DMS153 treated with DMSO at 0.1 percent for 48 hours (cell line): ENCODE measurements around the gene TTYH3.
"Not testable (repeated sequence)": the region's sequence is repeated elsewhere in the genome, so short reads cannot be mapped to it uniquely, and the experiment has no call there.

ENCODE experiments used
- DNase-seq: peaks from one replicate; lab custom pipeline; 2025; ENCODE audit not compliant: unreplicated experiment; lab: John Stamatoyannopoulos, UW

Gene TTYH3

DNA sequence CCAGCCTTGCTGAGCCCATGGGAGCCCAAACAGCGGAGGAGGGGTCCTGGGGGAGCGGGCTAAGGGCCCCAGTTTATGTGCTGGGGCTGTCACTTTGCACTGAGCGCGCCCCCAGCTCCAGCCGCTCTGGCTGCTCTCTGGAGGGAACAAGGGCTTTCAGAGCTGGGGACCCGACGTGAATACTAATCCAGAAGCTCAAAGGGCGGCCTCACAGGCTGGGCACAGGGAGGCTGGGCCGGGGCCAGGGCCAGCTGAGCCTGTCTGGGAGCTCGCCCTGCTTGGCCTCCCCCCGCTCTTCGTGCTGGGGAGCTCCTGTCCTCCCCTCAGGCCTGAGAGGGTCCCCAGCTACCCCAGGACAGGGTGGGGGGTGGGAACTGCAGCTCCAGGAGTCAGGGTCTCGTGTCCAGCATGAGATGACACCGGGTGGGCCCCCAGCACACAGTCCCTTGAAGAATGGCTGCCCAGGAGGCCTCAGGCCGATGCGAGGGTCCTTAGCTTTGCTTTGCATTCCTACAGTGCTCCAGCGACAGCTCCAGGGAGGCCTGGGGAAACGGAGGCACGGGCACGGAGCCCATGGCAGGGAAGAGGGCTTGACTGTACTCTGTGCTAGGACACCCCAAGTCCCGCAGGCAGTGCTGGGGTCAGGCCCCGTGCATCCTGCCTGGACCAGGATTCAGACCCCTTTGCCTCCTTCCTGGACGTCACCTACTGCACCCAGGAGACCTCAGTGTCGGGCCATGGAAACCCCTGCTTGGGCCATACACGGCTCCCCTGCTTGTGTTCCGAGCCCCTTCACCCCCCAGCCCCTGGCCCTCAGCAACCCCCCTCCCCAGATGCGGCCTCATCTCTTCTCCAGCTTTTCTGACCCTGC, 50.4 kb downstream of the TTYH3 start:
- no peak for DNase-seq

DNA sequence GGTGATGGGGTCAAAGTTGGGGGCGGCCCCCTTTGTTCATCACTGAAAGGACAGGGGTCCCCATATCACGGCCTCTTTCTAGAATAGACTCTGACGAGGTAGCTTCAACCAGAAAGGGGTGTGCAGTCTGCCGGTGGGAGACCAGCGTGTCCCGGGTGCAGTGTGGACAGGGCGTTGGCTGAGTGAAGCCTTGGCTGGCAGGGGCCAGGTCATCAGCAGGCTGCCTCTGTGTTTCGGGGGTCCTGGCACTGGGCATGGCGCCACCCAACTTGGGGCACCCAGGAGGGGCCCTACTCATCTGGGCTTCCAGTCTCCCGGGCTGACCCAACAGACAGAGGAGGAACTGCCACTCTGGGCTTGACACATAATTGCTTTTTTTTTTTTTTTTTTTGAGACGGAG, 52.7 kb downstream of the TTYH3 start:
- DNase-seq: no peak

DNA sequence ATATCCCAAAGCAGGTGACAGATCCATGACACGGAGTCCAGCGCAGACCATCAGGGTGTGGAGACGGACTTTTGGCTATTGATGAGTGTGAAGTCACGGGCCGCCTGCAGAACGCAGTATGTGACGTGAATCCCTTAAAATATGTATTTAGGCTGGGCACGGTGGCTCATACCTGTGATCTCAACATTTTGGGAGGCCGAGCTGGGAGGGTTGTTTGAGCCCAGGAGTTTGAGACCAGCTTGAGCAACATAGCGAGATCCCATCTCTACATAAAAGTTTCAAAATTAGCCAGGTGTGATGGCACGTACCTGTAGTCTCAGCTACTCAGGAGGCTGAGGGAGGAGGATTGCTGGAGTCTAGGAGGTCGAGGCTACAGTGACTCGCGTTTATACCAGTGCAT, 54.3 kb downstream of the TTYH3 start:
- no peak for DNase-seq

DNA sequence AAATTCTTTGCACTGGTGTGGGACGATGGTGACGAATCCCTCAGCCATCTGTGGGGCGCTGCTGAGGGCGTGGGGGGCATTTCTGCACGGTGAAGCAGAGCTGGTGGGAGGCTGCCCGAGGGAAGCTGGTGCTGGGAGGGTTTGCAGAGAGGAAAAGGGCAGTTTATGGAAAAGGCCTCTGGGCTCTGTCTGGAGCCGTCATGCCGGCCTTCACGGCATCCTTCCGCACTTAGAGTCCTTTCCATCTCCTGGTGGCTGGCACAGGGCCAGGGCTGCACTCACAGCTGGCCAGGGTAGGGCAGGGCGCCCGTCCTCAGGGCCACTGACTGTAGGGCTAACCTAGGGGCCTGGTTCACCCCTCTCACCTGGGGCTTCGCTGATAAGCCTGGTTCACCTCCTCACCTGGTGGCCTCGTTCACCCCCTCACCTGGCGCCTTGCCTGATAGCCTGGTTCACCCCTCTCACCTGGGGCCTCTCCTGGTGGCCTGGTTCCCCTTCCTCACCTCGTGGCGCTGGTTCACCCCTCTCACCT, 55.6 kb downstream of the TTYH3 start:
- peak; percentile 83 for DNase-seq

DNA sequence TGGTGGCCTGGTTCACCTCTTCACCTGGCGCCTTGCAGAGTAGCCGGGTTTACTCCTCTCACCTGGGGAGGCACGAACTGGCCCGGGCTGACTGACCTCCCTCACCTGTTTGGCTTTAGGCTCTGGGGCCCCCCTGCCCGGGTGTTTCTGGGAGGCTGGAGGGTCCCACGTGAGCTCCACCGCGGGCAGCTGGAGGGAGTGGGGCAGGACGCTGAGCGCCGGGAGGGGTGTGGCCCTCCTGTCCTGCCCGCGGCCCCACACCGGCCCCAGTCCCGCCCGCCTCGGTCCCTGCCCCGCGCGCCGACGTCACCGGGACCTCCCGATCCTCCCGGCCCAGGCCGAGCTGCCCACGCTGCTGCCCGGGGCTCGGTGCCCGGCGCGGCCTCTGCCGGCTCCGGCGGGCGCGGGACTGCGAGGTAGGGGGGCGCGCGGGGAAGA, 56.1 kb downstream of the TTYH3 start, which contains the start of gene AMZ1:
Gene AMZ1, plus strand, starts transcription at position 322 of the 438 bp plus-strand sequence. CDS start 12,250 bp downstream, outside the sequence.
- DNase-seq: no peak

DNA sequence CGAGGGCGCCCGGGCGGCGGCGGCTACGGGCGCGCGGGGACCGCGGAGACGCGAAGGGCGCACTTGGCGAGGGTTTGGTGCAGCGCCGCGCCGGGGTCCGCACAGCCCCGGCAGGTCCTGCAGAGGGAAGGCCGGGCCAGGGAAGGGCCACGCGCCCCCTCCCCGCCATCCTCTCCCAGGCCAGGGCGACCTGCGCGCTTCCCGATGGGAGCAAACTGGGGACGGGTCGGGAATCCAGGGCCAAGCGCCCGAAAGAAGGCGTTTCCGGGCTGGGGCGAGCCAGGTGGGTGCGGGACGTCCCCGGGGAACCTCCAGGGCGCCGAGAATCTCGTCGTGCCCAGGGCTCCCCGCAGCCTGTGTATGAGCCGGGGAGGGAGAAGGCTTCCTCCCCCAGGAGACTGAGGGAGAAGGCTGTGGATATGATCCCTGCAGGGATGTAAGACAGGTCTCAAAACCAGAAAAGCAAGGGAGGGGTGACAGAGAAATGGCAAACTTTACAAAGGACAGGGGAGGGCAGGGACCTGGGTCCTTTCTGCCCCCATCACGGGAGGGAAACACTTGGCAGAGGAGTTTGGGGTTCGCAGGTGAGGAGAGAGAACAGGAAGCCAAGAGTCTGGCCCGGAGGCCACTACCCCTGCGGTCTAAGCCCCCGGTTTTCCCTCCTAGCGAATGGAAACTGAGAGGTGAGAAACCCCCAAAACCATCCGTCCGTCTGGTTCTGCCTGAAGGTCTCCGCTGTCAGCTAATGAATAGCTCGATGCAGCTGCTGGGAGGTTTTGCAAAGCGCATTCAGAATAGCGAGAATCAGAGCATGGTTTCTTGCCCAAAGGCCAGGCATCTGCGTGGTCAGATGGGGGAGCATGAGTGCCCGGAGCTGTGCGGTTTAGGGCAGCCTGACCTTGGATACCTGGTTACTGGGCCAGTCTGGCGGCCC, 56.9 kb downstream of the TTYH3 start:
- no peak for DNase-seq

DNA sequence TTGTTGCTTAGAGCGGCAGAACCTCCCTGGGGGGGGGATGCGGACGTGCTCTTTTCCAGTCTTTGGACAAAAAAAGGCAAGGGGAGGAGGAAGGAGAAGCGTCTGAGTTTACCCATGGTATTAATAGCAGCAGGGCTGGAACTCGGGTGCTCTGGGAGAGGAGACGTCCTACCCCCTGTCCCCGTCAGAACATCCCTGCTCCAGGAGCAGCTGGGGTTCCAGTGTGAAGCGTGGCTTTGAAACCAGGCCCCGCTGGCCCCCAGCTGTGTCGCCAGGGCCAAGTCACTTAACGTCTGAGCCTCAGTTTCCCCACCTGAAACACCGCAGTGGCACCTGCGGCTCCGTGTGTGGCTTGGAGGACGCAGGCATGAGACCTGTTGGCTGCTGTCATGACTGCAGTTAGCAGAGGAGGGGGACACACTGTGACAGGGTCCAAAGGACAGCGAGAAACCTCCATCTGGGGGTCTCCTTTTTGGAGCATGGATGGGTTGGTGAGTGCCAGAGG, 57.6 kb downstream of the TTYH3 start:
- no peak for DNase-seq

DNA sequence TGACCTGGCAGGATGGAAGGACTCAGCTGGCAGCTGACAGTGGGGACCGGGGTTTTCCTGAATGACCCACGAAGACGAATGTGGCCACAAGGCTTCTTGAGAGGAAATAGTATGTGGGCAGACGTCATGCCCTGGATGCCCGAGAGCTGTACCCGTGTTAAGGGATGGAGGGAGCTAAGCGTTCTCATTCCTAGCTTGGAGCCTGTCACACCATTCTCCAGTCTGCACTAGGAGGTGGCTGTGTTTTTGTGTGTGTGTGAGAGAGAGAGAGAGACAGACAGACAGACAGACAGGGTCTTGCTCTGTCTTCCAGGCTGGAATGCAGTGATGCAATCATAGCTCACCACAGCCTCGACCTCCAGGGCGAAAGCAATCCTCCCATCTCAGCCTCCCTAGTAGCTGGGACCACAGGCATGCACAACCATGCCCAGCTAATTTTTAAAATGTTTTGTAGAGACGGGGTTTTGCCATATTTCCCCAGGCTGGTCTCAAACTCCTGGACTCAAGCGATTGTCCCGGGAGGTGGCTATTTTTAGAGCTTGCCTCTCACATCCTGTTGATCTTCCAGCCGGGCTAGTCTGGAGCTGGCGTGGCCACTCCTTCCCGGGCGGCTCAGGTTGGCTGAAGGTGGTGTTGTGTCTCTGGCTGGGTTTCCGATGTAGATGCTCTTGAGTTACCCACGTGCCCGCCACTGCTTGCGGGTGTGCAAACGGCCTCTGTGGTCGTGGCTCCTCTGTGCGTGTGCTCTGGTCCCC, 58.3 kb downstream of the TTYH3 start:
- DNase-seq: peak; percentile 68

DNA sequence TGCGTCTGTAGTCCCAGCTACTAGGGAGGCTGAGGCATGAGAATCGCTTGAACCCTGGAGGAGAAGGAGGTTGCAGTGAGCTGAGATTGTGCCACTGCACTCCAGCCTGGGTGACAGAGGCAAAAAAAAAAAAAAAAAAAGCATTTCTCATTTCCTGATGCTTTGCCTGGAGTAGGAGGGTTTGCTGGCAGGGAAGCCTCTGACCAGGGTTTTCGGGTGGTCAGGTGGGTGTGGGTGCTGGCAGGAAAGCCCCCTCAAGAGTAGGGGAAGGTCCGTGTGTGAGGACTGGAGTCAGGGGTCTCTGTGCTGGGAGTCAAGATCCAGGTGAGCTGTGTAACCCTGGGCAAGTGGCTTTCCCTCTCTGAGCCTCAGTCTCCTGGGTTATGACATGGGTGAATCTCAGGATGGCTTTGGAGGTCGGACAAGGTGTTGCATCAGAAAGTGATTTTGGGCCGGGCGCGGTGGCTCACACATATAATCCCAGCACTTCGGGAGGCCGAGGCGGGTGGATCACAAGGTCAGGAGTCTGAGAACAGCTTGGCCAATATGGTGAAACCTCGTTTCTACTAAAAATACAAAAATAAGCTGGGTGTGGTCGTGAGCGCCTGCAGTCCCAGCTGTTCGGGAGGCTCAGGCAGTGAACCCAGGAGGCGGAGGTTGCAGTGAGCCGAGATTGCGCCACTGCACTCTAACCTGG, 59.4 kb downstream of the TTYH3 start:
- DNase-seq: no peak

DNA sequence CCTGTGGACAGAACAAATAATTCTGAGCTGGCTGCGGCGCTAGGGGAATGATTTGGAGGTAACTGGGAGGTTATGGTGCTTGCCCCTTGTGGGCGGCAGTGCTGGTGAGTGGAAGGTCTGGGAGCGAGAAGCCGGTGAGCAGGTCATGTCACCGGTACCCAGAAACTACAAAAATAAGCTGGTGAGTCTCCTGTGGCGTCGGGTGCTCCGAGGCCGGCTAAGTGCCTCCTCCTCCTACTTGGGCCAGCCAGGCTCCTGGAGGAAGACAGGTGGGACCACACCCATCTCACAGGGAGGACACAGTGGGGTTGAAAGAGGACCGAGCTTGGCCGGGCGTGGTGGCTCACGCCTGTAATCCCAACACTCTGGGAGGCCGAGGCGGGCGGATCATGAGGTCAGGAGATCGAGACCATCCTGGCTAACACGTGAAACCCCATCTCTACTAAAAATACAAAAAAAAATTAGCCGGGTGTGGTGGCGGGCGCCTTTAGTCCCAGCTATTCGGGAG, 60.2 kb downstream of the TTYH3 start:
- not testable (repeated sequence) for DNase-seq

DNA sequence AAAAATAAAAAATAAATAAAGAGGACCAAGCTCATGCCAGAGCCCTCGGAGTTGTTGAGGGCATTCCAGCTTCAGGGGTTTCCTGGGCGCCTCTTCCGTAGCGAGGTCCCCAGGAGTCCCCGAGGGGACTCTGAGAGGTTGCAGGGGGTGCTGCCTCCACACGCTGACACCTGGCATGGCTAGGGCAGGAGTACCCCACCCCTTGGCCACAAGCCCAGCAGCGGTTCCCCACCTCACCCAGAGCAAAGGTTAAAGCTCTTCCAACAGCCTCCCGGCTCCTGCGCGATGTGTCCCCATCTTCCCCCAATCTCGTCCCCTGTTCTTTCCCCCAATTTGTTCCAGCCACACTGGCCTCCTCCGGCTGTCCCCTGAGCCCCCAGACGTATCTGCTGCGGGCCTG, 60.8 kb downstream of the TTYH3 start:
- DNase-seq: no peak

DNA sequence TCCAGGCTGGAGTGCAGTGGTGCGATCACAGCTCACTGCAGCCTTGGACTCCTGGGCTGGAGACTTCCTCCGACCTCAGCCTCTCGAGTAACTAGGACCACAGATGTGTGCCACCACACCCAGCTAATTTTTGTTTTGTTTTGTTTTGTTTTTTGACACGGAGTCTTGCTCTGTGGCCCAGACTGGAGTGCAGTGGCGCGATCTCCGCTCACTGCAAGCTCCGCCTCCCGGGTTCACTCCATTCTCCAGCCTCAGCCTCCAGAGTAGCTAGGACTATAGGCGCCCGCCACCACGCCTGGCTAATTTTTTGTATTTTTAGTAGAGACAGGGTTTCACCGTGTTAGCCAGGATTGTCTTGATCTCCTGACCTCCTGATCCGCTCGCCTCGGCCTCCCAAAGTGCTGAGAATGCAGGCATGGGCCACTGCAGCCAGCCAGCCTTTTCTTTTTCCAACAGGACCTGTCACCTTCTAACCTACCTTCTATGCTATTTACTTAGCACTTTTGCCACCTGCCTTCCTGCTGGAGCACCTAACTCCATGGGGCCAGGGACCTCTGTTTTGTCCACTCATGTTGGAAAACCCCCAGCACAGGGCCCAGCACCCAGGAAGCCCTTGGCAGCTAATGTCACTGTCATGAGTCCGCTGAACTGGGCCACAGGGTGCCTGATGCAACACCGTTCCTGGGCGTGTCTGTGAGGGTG, 61.8 kb downstream of the TTYH3 start:
- DNase-seq: not testable (repeated sequence)

DNA sequence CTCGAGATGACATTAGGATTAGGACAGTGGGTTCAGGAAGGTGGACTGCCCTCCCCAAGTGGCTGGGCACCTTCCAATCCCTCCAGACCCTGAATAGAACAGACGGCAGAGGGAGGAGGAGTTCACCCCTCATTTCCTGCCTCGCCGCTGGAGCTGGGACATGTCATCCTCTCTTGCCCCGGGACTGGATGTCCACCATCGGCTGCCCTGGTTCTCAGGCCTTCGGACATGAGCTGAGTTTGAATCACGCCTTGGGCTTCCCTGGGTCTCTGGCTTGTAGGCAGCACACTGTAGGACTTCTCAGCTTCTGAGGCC, 62.3 kb downstream of the TTYH3 start:
- not testable (repeated sequence) for DNase-seq

DNA sequence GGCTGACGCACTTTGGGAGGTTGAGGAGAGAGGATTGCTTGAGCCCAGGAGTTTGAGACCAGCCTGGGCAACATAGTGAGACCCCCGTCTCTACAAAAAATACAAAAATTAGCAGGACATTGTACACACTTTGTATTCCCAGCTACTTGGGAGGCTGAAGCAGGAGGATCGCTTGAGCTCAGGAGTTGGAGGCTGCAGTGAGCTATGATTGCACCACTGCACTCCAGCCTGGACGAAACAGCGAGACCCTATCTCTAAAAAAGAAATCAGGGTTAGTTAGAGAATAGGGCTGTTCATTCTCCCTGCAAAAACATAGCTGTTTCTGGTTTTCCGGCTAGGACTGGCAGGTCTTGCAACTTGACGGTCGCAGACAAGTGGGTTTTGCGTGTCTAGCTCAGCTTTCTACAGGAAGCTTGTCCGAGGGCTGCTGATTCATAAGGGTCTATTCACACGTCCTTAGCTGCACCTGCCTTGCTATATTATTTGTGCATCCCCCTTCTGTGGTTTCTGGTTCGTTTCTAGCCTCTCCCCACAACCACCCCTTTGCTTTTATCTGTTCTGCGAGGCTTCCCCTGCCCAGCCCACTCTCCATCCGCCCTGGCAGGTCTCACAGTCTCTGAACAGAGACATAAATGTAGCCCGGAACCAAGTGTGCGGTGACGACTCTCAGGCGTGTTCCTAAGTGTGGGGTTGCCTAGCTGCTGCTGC, 66.9 kb downstream of the TTYH3 start:
- DNase-seq: peak; percentile 49

DNA sequence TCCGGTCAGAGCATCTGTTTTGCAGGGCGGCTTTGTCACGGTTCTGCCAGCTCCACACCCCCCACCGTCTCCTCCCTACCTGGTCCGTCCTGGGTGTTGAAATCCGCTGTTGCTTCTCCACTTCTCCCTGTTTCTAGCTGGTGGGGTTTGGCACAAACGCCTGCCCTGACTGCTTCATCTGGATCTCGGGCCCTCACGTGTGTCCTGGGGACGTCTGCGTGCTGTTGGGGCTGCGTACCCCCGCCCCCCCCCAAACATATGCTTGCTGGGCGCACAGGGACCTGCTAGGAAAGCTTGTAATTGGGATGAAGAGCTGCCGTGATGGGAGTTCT, 67.5 kb downstream of the TTYH3 start:
- DNase-seq: no peak

DNA sequence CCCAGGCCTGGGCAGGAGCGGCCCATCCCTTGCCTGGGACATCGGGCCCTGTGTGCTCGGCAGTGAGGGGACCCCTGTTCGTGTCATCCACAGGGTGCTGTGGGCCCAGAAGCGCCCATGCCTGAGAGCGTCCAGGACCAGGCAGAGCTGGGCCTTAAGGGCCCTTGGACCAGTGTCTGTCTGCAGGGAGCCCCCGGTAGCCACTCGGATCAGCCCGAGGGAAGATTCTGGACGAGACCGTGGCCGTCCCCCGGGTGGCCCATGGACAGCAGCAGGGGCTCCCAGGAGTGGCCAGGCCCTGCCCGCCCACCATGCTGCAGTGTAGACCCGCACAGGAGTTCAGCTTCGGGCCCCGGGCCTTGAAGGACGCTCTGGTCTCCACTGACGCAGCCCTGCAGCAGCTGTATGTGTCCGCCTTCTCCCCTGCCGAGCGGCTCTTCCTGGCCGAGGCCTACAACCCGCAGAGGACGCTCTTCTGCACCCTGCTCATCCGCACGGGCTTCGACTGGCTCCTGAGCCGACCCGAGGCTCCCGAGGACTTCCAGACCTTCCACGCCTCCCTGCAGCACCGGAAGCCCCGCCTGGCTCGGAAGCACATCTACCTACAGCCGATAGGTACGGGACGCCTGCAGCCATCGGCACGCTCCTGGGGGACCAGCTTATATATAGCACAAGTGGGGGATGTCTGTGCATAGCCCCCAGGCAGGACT, 68.5 kb downstream of the TTYH3 start:
- DNase-seq: no peak

DNA sequence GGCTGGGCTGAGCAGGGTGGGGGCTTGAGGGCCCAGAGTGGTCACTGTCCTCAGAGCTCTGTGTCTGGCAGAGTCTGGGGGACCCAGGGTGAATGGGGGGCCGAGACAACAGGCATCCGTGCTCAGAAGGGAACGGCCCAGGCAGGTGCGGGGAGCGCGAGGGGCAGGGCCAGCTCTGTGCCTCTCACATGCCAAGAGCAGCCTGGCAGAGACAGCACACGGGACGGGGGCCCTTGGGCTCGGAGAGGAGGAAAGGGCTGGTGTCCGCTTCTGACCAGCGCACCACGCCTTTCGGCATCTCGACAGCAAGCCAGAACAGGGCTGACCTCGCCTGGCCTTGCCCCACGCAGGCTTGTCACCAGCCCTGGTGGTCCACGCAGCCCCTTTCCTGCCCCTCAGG, 69.6 kb downstream of the TTYH3 start:
- DNase-seq: no peak
